HG03039 (cell line): ENCODE measurements around the gene ZZZ3.
"Not testable (repeated sequence)": the region's sequence is repeated elsewhere in the genome, so short reads cannot be mapped to it uniquely, and the experiment has no call there.

Experiments
- ATAC-seq: cut with Tn5 transposase; IDR thresholded peaks from one replicate; pipeline ENCODE4 v1.9.1; 2021; ENCODE audit warnings: mild to moderate bottlenecking, moderate library complexity; ENCODE audit not compliant: unreplicated experiment

ZZZ3 gene

GRCh38 chr1:77671836-77672235 is 10.6 kb downstream of the ZZZ3 start:
- ATAC-seq: no peak

GRCh38 chr1:77670330-77670729 is 12.1 kb downstream of the ZZZ3 start:
- ATAC-seq: no peak

- ATAC-seq: no peak
These were observed 13.5 kb downstream of the ZZZ3 start for GRCh38 chr1:77668924-77669449.

GRCh38 chr1:77664939-77665516 is 17.4 kb downstream of the ZZZ3 start:
- no peak for ATAC-seq

- no peak for ATAC-seq
These were observed 20.8 kb downstream of the ZZZ3 start for GRCh38 chr1:77661696-77662095.

GRCh38 chr1:77659879-77660593 is 22.4 kb downstream of the ZZZ3 start:
- no peak for ATAC-seq

GRCh38 chr1:77658271-77658670 is 24.2 kb downstream of the ZZZ3 start:
- no peak for ATAC-seq

GRCh38 chr1:77655431-77655974 is 27.0 kb downstream of the ZZZ3 start:
- ATAC-seq: peak; percentile 69

- ATAC-seq: no peak
These were observed 29.4 kb downstream of the ZZZ3 start for GRCh38 chr1:77652970-77653516.

GRCh38 chr1:77652268-77652667 is 30.2 kb downstream of the ZZZ3 start:
- ATAC-seq: no peak

- ATAC-seq: no peak
These were observed 33.3 kb downstream of the ZZZ3 start for GRCh38 chr1:77649127-77649526.

GRCh38 chr1:77646224-77646623 is 36.2 kb downstream of the ZZZ3 start:
- not testable (repeated sequence) for ATAC-seq

- ATAC-seq: no peak
These were observed 39.0 kb downstream of the ZZZ3 start for GRCh38 chr1:77643456-77643855.

GRCh38 chr1:77642941-77643340 is 39.5 kb downstream of the ZZZ3 start:
- ATAC-seq: no peak

GRCh38 chr1:77642196-77642595 is 40.3 kb downstream of the ZZZ3 start:
- no peak for ATAC-seq

GRCh38 chr1:77639557-77640069 is 42.8 kb downstream of the ZZZ3 start:
- no peak for ATAC-seq

GRCh38 chr1:77639056-77639455 is 43.4 kb downstream of the ZZZ3 start:
- ATAC-seq: no peak

- ATAC-seq: no peak
These were observed 45.6 kb downstream of the ZZZ3 start for GRCh38 chr1:77636864-77637263.
